AG10803 (cell line): ENCODE measurements around the gene H2AZ1.
"Not testable (repeated sequence)": the region's sequence is repeated elsewhere in the genome, so short reads cannot be mapped to it uniquely, and the experiment has no call there.

Experiments used
- DNase-seq: peaks from one replicate; pipeline ENCODE4 v3.0.0; 2010; ENCODE audit warnings: low read depth
- H3K4me3 ChIP-seq: 2 replicates; pipeline ENCODE4 v1.5.1; 2011; ENCODE audit warnings: mild to moderate bottlenecking, low read length, control low read depth
- TF ChIP-seq, protein P1 (sequence below): conservative IDR thresholded peaks from 2 replicates; pipeline ENCODE4 v1.5.1; 2011; ENCODE audit warnings: mild to moderate bottlenecking, low read length, control low read depth, inconsistent platforms

The H2AZ1 gene

DNA sequence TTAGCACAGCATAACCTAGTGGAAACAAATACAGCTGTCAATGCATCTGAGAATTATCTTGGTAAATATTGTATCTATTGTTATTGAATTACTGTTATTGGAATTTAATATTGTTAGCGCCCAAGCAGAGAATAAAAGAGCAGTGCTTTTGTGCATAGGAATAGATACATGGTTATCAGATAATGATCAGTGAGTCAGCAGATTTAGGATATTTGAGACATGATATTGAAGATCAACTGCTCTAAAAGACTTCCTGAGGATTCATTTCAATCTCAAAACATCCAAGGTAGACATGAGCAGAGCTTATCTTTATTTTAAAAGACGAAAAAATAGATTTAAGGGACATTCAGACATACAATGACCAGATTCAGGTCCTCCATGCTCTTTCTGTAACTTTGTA, 10.6 kb upstream of the H2AZ1 start:
- no peak overlapping the region for H3K4me3 ChIP-seq
- TF ChIP-seq, protein P1, sequence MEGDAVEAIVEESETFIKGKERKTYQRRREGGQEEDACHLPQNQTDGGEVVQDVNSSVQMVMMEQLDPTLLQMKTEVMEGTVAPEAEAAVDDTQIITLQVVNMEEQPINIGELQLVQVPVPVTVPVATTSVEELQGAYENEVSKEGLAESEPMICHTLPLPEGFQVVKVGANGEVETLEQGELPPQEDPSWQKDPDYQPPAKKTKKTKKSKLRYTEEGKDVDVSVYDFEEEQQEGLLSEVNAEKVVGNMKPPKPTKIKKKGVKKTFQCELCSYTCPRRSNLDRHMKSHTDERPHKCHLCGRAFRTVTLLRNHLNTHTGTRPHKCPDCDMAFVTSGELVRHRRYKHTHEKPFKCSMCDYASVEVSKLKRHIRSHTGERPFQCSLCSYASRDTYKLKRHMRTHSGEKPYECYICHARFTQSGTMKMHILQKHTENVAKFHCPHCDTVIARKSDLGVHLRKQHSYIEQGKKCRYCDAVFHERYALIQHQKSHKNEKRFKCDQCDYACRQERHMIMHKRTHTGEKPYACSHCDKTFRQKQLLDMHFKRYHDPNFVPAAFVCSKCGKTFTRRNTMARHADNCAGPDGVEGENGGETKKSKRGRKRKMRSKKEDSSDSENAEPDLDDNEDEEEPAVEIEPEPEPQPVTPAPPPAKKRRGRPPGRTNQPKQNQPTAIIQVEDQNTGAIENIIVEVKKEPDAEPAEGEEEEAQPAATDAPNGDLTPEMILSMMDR = no peak
- DNase-seq = no peak

DNA sequence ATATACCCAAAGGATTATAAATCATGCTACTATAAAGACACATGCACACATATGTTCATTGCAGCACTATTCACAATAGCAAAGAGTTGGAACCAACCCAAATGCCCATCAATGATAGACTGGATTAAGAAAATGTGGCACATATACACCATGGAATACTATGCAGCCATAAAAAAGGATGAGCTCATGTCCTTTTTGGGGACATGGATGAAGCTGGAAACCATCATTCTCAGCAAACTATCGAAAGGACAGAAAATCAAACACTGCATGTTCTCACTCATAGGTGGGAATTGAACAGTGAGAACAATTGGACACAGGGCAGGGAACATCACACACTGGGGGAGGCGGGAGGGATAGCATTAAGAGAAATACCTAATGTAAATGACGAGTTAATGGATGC, 8.1 kb upstream of the H2AZ1 start:
- not testable (repeated sequence) for H3K4me3 ChIP-seq, DNase-seq

DNA sequence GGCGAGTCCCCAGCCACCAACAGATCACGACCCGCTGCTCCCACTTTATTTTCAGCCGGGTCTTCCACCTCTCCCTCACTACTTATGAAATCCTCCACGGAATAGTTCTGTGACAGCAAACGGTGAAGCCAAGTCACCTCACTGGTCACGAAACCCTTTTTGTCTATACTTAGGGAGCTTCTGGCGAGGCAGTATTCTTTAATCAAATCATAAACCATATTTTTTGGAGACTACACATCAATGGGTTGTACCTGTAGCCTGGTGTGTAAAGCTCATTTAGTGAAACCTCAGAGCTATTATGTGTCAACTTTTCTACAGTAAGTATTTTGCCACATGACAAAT, 809 bp upstream of the H2AZ1 start:
- TF ChIP-seq, protein P1 = no peak
- DNase-seq = no peak
- H3K4me3 ChIP-seq = peak overlapping the region; percentile 82

DNA sequence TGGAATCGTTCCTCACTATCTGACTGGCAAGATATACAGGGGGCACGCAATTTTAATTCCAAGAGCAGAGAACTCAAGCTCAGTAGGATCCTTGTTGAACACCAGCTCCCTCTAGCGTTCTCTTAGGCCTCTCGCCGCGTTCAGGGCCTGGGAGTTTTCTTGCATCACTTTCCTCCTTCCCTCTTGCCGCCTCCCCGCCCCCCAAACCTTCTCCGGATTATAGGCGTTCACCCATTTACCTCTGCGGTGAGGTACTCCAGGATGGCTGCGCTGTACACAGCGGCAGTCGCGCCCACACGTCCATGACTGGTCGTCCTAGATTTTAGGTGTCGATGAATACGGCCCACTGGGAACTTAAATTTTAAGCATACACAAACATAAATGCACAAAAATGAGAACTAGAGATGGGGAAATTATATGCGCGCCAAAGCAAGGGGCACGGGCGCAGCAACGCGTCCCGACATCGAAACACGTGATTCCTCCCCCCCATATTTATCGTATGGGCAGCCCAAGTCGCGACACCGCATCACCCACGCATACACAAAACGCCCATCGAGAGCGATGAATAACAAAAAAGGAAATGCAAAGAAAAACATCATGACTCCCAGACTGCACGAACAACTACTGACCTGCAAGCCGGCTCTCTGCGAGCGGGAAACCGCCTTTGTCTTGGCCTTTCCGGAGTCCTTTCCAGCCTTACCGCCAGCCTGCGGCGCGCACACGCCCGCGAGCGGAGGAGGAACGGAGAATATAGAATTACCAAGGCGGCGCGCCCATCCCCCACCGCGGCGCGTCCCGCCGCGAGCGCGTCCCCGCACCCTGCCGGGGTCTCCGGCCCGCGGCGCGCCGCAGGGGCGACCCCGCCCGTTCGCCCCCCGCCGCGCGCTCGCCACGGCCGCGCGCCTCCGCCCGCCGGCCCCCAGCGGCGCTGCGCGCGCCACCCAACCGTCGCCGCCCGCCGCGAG, 759 bp downstream of the H2AZ1 start:
- peak; percentile 91 for DNase-seq
- TF ChIP-seq, protein P1 = peak; percentile 94
- H3K4me3 ChIP-seq = peak overlapping the region; percentile 95

DNA sequence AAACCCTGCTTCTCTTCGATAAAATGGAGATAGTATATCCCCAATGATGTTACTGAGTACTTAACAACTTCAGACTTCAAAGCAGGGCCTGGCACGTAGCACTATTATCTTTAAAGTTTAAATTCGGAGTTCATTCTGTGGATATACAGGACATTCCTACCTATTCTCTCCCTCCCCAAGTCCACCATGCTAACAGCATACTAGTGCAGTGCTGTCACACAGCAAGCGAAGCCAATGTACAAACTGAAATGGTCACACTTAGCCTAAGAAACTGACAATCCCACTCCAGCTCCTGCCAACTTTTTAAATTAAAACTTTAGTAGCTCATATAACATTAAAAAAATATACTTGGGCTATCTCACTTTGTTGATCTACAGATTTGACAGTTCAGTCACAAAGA, 2.5 kb downstream of the H2AZ1 start:
- TF ChIP-seq, protein P1 = no peak
- H3K4me3 ChIP-seq = no peak overlapping the region
- no peak for DNase-seq

DNA sequence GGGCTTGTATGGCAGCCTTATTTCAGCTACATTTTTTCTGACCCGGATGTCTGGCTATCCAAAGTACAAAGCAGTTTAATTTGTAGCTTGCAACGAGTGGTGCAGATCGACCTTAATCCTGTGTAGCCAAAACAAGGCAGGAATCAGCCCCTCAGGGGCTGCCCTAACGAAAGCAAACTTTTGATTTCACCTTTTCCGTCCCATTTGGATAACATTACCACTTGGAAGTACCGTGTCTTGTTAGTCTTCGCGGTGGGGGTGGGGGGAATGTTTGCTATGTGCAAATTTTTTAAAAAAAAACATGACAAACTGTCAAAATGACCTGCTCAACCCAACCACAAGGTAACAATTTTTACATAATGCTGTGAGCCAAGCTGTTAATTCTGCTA, 2.9 kb downstream of the H2AZ1 start:
- no peak for DNase-seq
- TF ChIP-seq, protein P1 = no peak

DNA sequence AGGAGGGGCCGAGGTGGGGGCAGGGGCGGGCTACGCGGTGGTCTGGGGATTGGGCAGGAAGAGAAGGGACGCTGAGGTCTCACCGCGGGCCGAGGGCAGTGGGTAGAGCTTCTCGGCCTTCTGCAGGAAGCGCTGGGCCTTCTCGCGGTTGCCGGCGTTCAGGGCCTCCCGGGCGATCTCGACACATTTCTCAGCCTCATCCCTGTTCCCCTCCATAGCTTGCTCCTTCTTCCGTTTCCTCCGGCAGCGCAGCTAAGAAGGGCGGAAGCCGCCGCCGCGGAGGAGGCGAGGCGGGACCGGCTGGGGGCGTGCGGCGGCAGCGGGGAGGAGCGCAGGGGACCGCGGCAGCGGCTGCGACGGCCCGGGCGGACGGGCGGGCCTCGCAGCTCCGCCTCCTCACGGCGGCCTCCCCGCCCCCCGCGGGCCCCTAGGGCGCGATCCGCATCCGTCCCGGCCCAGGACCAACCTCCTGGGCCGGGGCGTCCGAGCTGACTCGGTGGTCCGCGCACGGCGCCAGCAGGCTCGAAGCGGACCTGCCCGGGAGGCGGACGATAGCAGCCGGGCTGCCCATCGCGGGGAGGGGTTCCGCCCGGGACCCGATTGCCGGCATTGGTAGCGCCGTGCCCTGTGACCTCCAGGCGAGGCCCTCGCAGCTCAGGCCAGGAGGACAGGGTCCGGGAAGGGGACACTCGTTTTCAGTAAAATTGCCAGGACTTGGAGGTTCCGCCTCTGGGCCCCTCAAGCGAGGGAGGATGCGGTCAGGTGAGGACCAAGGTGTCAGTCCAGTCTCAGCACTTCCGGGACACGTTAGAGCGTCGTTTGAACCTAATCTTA, 3.5 kb downstream of the H2AZ1 start, which contains the start of gene DNAJB14:
TSS of gene DNAJB14 (minus strand) at position 263 of the 834 bp plus-strand sequence. CDS start at position 216, 47 bp downstream.
- peak; percentile 81 for DNase-seq

More for the DNA sequence above, 2.9 kb downstream of the H2AZ1 start:
- H3K4me3 ChIP-seq = peak overlapping the region; percentile 82

More for the DNA sequence above, 3.5 kb downstream of the H2AZ1 start, which contains the start of gene DNAJB14:
- H3K4me3 ChIP-seq = peak within 1 kb of the TSS; percentile 82
- TF ChIP-seq, protein P1 = no peak
